HepG2 (cell line): ENCODE results near the gene EDAR. TPM values are rescaled to one million over a fixed set of nuclear protein-coding genes. Genes with fewer than 3 reads are reported as not detected.
A peak's percentile ranks its signal among the peaks of the same experiment; 100 is the strongest.

Source experiments
- BHLHE40 ChIP-seq: IDR thresholded peaks from 2 replicates; pipeline ENCODE4 v1.6.1; 2011; ENCODE audit warnings: low read length, improper control_type of control experiment
- FOXC1 ChIP-seq: sonication (generic); formaldehyde crosslinking; IDR thresholded peaks from 2 replicates; pipeline ENCODE4 v1.8.0; 2022; ENCODE audit warnings: mild to moderate bottlenecking, missing genetic modification reagents, borderline replicate concordance
- HMGXB4 ChIP-seq, 2 experiments: sonication (generic) in 1 of 2; formaldehyde crosslinking in 1 of 2; IDR thresholded peaks; 2 replicates each; pipeline versions ENCODE4 v1.4.0 to v1.6.1; 2018 to 2020; ENCODE audit warnings: missing genetic modification reagents in 2 of 2, borderline replicate concordance in 1 of 2, low read depth in 1 of 2, mild to moderate bottlenecking in 1 of 2, missing biosample characterization in 1 of 2
- IRF2 ChIP-seq: IDR thresholded peaks from 2 replicates; pipeline ENCODE4 v1.6.1; 2018; ENCODE audit warnings: missing genetic modification reagents, missing compliant biosample characterization
- LCORL ChIP-seq, 2 experiments: fragments of 450-650 bp in 1 of 2; sonication (generic) in 1 of 2; formaldehyde crosslinking in 1 of 2; IDR thresholded peaks; 2 replicates each; pipeline versions ENCODE4 v1.5.0 to v1.6.1; 2017 to 2020; ENCODE audit warnings: antibody characterized with exemption in 1 of 2, missing genetic modification reagents in 1 of 2
- PRPF4 ChIP-seq: fragments of 200-400 bp; formaldehyde crosslinking; IDR thresholded peaks from 2 replicates; pipeline ENCODE4 v1.6.1; 2016; ENCODE audit warnings: low read length, low read depth; ENCODE audit not compliant: poor library complexity, severe bottlenecking
- SALL1 ChIP-seq: sonication (generic); formaldehyde crosslinking; IDR thresholded peaks from 2 replicates; pipeline ENCODE4 v1.8.0; 2022; ENCODE audit warnings: mild to moderate bottlenecking, missing genetic modification reagents
- ZBTB20 ChIP-seq: sonication (generic); formaldehyde crosslinking; IDR thresholded peaks from 2 replicates; pipeline ENCODE4 v1.8.1; 2023; ENCODE audit warnings: missing genetic modification reagents, low read depth, mild to moderate bottlenecking, borderline replicate concordance
- ZMYM2 ChIP-seq: sonication (generic); formaldehyde crosslinking; IDR thresholded peaks from 2 replicates; pipeline ENCODE4 v1.8.0; 2022; ENCODE audit warnings: mild to moderate bottlenecking, missing genetic modification reagents
- ZNF33B ChIP-seq: sonication (generic); formaldehyde crosslinking; IDR thresholded peaks from 2 replicates; pipeline ENCODE4 v1.5.1; 2020; ENCODE audit warnings: mild to moderate bottlenecking, missing genetic modification reagents
- ZNF350 ChIP-seq: sonication (generic); formaldehyde crosslinking; IDR thresholded peaks from 2 replicates; pipeline ENCODE4 v1.4.0; 2020; ENCODE audit warnings: mild to moderate bottlenecking, low read depth, missing genetic modification reagents, borderline replicate concordance
- ZNF687 ChIP-seq: sonication (generic); formaldehyde crosslinking; IDR thresholded peaks from 2 replicates; pipeline ENCODE4 v1.5.1; 2020; ENCODE audit warnings: mild to moderate bottlenecking, missing genetic modification reagents, moderate library complexity
- ZNF772 ChIP-seq: sonication (generic); formaldehyde crosslinking; IDR thresholded peaks from 2 replicates; pipeline ENCODE4 v1.5.0; 2020; ENCODE audit warnings: mild to moderate bottlenecking, missing genetic modification reagents
- polyA plus RNA-seq, 8 experiments: library from polyadenylated mRNA; depleted of rRNA in 3 of 8; stranded (reverse) in 7 of 8; unstranded in 1 of 8; fragments of >200 nt; fragmentation: Illumina TruSeq in 4 of 8; extraction: Trizol in 4 of 8; gene quantifications; 2 replicates each; pipeline versions ENCODE4 v1.2.1 to v1.2.3, GENCODE V29; 2011 to 2016; ENCODE audit warnings: low read depth in 4 of 8, missing spikeins in 1 of 8, mixed read lengths in 1 of 8; ENCODE audit not compliant: insufficient read depth in 1 of 8
- total RNA-seq, 5 experiments: library from RNA; depleted of rRNA; stranded (reverse); fragments of >200 nt; fragmentation: Illumina TruSeq; extraction: Trizol; gene quantifications; 2 replicates each; pipeline ENCODE4 v1.2.3, GENCODE V29; 2016; ENCODE audit warnings: low read depth in 1 of 5
- TF ChIP-seq, protein P1 (sequence below): IDR thresholded peaks from 2 replicates; pipeline ENCODE4 v1.6.1; 2016; ENCODE audit warnings: low read depth, borderline replicate concordance
- TF ChIP-seq, protein P2 (sequence below): sonication (generic); formaldehyde crosslinking; IDR thresholded peaks from 2 replicates; pipeline ENCODE4 v1.5.1; 2020; ENCODE audit warnings: missing genetic modification reagents, mild to moderate bottlenecking, borderline replicate concordance
- TF ChIP-seq, protein P3 (sequence below): sonication (generic); formaldehyde crosslinking; IDR thresholded peaks from 2 replicates; pipeline ENCODE4 v1.5.0; 2020; ENCODE audit warnings: mild to moderate bottlenecking, missing genetic modification reagents, moderate library complexity

Gene EDAR
- total and polyA plus RNA-seq, 2 of the 13 experiments (the other 11 are each of a cell fraction or from before 2014, with no cell fraction given): not detected

- peak in 1 of 2 experiments; percentile 58; a peak in 1 of 4 replicates for TF ChIP-seq HMGXB4 (CRISPR knock-in tag; IDR thresholded peaks at IDR 0.05; ENCODE audit: borderline replicate concordance in 1 of 2, low read depth in 1 of 2)
- TF ChIP-seq LCORL (IDR thresholded peaks at IDR 0.05): no peak
- TF ChIP-seq LCORL (CRISPR knock-in tag; IDR thresholded peaks at IDR 0.05): peak; percentile 61; the same call in 1 of the 2 replicates
- no peak for TF ChIP-seq IRF2 (CRISPR knock-in tag)
- TF ChIP-seq ZNF772: 0 out of 2 replicates have a peak, but pooled peaks have one; percentile 35
- TF ChIP-seq ZNF350 (CRISPR knock-in tag): 0 out of 2 replicates have a peak, but pooled peaks have one; percentile 18
- peak; percentile 63 for TF ChIP-seq BHLHE40
- 0 out of 2 replicates have a peak, but pooled peaks have one; percentile 35 for TF ChIP-seq ZBTB20 (CRISPR knock-in tag)
- TF ChIP-seq, protein P1, sequence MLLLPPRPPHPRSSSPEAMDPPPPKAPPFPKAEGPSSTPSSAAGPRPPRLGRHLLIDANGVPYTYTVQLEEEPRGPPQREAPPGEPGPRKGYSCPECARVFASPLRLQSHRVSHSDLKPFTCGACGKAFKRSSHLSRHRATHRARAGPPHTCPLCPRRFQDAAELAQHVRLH (CRISPR knock-in tag): 0 out of 2 replicates have a peak, but pooled peaks have one; percentile 17
- TF ChIP-seq FOXC1 (CRISPR knock-in tag): peak; percentile 53; the same call in 1 of the 2 replicates
- TF ChIP-seq, protein P2, sequence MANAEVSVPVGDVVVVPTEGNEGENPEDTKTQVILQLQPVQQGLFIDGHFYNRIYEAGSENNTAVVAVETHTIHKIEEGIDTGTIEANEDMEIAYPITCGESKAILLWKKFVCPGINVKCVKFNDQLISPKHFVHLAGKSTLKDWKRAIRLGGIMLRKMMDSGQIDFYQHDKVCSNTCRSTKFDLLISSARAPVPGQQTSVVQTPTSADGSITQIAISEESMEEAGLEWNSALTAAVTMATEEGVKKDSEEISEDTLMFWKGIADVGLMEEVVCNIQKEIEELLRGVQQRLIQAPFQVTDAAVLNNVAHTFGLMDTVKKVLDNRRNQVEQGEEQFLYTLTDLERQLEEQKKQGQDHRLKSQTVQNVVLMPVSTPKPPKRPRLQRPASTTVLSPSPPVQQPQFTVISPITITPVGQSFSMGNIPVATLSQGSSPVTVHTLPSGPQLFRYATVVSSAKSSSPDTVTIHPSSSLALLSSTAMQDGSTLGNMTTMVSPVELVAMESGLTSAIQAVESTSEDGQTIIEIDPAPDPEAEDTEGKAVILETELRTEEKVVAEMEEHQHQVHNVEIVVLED: 0 out of 2 replicates have a peak, but pooled peaks have one; percentile 23
- no peak for TF ChIP-seq ZMYM2 (CRISPR knock-in tag)
- peak; percentile 29 for TF ChIP-seq ZNF687
- TF ChIP-seq SALL1 (CRISPR knock-in tag): peak; percentile 60; the same call in 1 of the 2 replicates
- TF ChIP-seq, protein P3, sequence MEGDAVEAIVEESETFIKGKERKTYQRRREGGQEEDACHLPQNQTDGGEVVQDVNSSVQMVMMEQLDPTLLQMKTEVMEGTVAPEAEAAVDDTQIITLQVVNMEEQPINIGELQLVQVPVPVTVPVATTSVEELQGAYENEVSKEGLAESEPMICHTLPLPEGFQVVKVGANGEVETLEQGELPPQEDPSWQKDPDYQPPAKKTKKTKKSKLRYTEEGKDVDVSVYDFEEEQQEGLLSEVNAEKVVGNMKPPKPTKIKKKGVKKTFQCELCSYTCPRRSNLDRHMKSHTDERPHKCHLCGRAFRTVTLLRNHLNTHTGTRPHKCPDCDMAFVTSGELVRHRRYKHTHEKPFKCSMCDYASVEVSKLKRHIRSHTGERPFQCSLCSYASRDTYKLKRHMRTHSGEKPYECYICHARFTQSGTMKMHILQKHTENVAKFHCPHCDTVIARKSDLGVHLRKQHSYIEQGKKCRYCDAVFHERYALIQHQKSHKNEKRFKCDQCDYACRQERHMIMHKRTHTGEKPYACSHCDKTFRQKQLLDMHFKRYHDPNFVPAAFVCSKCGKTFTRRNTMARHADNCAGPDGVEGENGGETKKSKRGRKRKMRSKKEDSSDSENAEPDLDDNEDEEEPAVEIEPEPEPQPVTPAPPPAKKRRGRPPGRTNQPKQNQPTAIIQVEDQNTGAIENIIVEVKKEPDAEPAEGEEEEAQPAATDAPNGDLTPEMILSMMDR (CRISPR knock-in tag): peak; percentile 92
- TF ChIP-seq PRPF4: no peak
- 0 out of 2 replicates have a peak, but pooled peaks have one; percentile 21 for TF ChIP-seq ZNF33B (CRISPR knock-in tag)
Measured at GRCh38 chr2:108988796-108989713, at the start of gene EDAR (continued).
